ENCODE data around the gene VPS13A.

GRCh38 chr9:77457916-77458592, 280.7 kb downstream of the VPS13A start:
- peak in 5 of 7 experiments; percentile 40 to 75 (median 67) for TF ChIP-seq CTCF (IDR thresholded peaks at IDR 0.05)
- no peak for TF ChIP-seq POLR2A (IDR thresholded peaks at IDR 0.05)
- no peak for TF ChIP-seq EP300 (IDR thresholded peaks at IDR 0.05)
- TF ChIP-seq POLR2AphosphoS5 (IDR thresholded peaks at IDR 0.05): no peak
